Measurements from ENCODE around the gene GIPR. TPM values are rescaled to one million over a fixed set of nuclear protein-coding genes. Genes with fewer than 3 reads are reported as not detected.
A peak's percentile ranks its signal among the peaks of the same experiment; 100 is the strongest.
"Not testable (repeated sequence)": the region's sequence is repeated elsewhere in the genome, so short reads cannot be mapped to it uniquely, and the experiment has no call there.

GIPR gene, protein sequence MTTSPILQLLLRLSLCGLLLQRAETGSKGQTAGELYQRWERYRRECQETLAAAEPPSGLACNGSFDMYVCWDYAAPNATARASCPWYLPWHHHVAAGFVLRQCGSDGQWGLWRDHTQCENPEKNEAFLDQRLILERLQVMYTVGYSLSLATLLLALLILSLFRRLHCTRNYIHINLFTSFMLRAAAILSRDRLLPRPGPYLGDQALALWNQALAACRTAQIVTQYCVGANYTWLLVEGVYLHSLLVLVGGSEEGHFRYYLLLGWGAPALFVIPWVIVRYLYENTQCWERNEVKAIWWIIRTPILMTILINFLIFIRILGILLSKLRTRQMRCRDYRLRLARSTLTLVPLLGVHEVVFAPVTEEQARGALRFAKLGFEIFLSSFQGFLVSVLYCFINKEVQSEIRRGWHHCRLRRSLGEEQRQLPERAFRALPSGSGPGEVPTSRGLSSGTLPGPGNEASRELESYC
- 7.1 TPM for total RNA-seq
- long read RNA-seq, partial matches to known transcripts = 0 of 2 reads
- long read RNA-seq, other reads (novel, unspliced or antisense) = 2 of 2 reads

DNA sequence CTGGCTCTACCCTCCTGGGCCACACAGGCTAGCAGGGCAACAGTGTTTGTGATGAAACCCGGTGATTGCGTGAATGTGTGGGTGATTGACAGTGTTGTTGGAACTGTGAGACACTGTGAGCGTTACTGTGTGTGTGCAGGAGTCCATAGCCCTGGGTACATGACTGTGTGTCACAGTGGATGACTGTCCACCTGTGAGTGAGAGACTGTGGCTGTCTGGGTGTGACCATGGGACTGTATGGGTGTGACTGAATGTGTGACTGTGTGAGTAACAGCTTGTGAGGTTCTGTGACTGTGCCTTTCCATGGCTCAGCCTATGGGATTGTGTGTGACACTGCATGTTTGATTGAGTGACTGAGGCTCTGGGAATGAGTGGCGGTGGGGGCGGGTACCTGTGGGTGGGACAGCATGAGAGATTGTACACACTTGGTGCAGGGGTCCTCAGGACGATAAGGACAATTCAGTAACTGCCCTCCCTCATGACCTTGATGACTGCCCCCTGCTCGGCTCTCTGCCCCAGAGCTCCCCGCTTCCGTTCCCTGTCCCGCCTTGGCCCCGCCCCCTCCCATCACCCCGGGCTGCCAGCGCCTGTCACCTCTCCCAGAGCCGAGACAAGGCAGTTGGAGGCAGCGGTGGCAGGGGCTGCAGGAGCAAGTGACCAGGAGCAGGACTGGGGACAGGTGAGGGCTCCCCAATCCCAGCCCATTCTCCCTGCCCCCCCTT, at the start of gene GIPR:
Gene GIPR (plus strand): TSS at position 602 of the 722 bp plus-strand sequence. CDS start 1,300 bp downstream, outside the sequence.
- no peak for DNase-seq (ENCODE audit: low spot score)

GRCh38 chr19:45621389-45621788, 46.6 kb upstream of the GIPR start:
- no peak for DNase-seq (ENCODE audit: low spot score)

DNA sequence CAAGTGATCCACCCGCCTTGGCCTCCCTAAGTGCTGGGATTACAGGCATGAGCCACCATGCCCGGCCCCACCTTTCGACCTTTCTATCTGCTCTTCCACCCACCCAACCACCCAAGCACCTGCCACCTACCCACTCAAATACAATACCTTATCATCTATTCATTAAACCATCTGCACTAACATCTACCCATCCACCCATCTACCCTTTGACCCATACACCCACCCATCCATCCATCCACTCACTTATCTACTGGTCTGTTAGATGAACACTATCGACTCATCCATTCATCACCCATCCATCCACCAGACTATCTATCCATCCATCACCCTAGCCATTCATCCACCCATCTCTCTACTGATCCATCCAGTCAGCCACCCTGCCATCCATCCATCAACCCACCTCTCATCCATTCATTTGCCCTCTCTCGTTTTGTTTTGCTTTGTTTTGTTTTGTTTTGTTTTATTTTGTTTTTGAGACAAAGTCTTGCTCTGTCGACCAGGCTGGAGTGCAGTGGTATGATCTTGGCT, 46.0 kb upstream of the GIPR start:
- no peak for DNase-seq (ENCODE audit: low spot score)

DNA sequence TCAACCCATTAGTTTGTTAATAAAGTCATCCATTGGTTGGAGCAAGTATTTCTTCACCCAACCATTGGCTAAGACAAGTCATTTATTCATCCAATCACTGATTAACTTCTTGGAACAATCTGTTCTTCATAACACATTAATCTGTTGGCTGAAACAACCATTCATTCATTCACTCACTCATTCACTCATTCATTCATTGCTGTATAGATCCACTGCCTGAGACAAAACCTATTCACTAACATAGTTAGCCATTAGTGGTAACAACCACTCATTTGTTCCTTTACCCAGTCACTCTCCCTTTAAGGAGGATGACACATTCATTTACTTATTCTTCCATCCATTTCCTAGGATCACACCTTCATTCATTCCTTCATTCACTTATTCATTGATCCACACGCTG, 44.0 kb upstream of the GIPR start:
- no peak for DNase-seq (ENCODE audit: low spot score)

- not testable (repeated sequence) for DNase-seq (ENCODE audit: low spot score)
Observed at GRCh38 chr19:45628219-45628618, 39.8 kb upstream of the GIPR start.

GRCh38 chr19:45629704-45630103, 38.3 kb upstream of the GIPR start:
- no peak for DNase-seq (ENCODE audit: low spot score)

GRCh38 chr19:45630463-45630862, 37.6 kb upstream of the GIPR start:
- no peak for DNase-seq (ENCODE audit: low spot score)

DNA sequence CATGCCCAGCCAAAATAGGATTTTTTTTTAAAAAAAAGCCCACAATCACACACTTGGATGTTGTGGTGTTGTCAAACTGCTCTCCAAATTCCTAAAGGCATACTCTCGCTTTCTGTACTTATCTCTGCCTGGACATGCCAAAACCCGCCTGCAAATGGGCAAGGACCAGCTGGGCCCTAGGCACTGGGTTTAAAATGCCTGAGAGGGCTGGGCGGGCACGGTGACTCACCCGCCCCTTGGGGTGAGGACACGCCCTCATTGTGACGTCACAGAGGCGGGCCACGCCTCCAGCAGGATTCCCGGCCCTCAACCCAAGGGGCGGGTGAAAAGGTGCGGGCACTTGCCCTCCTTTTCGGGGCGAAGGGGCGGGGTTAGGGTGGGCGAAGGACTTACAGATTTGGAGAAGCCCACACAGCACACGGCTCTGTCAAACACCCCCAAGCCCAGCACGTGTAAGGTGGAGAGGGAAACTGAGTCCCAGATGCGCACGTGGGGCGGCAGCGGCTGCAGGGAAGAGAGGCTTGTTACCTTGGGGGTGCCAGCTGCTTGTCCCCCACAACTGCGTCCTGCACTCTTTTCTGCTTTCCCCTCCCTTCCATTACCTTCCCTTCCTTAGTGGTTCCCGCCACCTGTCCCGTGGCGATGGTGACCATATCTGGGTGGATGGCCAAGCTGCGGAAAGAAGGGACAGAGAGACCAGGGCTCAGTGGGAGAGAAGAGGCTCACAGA, 35.4 kb upstream of the GIPR start:
- no peak for DNase-seq (ENCODE audit: low spot score)

DNA sequence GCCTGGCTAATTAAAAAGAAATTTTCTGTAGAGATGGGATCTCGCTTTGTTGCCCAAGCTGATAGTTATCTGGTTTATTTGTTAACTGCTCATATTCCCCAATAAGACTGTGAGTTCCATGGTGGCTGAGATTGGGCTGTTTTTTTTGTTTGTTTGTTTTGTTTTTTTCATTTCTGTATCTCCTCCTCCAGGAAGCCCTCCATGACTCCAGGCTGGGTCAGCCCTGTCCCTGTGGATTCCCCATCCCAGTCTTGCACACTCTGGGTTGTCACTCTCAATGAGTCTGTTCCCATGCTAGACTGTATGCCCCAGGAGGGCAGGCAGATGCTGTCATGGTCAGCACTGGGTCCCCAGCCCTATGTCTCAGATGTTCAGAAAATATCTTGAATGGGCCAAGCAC, 31.7 kb upstream of the GIPR start:
- no peak for DNase-seq (ENCODE audit: low spot score)

- DNase-seq (ENCODE audit: low spot score) = no peak
Observed at GRCh38 chr19:45636902-45637301, 31.1 kb upstream of the GIPR start.

DNA sequence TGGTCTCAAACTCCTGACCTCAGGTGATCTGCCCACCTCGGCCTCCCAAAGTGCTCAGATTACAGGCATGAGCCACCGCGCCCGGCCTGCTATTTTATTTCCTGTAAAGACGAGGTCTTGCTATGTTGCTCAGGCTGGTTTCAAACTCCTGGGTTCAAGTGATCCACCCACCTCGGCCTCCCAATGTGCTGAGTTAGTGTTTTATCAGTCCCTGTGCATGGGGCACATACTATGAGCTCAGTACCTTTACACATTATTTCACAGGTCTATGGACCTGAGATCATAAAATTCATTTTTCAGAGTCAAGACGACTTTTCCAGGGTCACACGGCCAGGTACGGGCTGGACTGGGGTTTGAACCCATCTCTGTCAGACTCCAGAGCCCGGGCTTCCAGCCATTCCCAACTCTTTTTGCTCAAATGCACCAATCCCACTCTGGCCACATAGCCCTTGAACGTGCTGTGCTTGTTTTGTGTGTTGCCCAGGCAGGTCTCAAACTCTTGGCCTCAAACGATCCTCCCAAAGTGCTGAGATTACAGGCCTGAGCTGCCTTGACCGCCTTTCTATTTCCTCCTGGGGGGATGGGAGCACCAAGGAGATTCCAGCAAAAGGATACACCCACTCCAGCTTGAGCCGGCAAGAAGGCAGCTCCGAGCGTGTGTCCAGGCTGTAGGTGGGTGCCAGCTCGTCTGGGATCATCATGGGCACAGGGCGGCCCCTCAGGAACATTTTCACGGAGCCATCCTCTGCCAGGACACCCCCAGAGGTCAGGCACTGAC, 29.9 kb upstream of the GIPR start:
- DNase-seq (ENCODE audit: low spot score) = no peak

GRCh38 chr19:45638930-45639729, 28.9 kb upstream of the GIPR start, which contains the start of gene EML2:
EML2 (minus strand) TSS chr19:45639397; CDS start chr19:45639376, 21 bp downstream.
- no peak for DNase-seq (ENCODE audit: low spot score)

DNA sequence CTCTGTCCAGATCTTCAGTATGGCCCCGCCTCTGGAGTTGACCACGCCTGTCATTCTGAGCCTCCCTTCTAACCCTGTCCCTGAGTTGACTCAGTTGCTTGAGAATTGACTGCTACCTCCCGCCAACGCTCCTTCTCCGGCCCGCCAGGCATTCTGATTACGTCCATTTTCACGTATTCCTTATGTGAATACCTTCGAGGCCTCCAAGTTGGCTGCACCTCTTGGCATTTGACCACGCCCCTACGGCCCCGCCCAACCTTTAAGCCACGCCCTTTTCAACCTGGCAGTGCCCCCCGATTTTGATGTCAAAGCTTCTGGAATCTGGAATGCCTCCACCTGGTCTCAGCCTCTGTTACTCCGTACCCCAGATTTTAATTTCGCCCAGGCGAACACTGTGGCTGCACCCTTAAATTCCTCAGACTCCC, 27.2 kb upstream of the GIPR start:
- no peak for DNase-seq (ENCODE audit: low spot score)

DNA sequence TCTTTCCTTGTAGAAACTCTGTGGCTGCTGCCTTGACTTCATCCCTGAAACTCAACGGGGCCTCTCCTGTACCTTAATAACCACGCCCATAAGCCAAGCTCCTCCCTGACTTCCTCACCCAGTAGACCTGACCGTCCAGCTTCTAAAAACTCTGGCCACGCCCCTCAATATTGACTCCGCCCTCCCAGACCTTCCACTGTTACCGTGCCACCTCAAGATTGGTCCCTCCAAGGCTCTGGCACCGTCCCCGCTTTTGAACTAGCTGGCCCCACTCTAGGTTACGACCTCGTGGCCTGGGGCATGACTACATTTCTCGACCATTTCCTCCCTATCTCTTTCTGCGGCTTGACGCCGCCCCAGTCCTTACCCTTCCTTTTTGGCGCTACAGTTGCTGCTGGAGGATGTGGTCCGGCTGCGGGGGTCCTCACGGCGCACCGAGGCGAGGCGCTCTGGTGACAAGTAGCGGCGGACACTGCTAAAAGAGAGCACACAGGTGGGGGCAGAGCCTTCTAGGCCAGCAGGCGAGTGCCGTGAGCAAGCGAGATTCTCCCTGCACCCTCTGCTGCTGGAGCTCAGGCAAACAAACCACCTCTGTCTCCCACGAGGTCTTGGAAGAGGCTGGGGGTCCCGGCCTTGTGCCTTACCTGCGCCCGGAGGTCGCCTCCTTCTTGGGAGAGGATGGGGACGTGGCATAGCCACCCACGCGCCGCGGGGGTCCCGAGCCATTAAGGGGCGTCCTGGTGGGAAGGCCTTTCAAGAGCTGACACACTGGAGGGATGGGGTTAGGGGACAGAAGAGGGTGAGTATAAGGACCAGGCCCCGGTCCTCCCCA, 26.5 kb upstream of the GIPR start:
- DNase-seq (ENCODE audit: low spot score) = no peak

- DNase-seq (ENCODE audit: low spot score) = peak; percentile 95
Observed at GRCh38 chr19:45643024-45643926, 24.7 kb upstream of the GIPR start.

DNA sequence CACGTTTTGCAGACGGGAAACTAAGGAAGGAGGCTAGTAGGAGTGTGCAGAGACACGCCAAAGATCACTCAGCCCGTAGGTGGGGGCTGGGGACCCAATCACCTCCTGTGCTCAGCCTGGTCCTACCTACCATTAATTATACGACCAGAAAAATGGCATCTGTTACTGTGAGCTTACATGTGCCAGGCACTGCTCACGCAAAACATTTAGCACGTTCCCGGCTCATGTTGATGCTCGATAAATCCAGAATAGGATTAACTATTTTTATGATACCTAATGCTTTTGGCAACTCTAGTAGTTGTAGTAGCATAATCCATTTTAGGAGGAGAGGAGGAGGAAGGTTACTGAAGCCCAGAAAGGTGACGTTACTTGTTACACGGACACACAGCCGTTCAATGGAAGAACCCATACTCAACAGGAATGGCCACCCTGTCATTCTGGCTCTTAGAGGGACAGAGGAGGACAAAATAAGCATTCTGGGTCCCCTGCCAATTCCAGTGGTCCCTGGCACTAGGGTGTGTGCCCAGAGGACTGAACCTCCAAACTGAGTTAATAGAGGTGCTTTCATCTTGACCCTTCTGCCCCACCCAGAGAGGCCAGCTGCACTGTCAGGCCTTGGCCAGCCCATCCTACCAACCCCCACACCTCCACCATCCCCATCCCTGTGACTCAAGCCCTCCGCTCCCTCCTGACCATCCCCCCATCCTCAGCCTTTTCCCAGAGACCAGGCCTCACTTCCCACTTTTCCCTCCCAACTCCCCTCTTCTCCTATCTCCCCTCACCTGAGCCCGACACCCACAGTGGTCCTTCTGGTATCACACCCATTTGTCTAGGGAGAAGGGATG, 23.9 kb upstream of the GIPR start:
- DNase-seq (ENCODE audit: low spot score) = no peak
